HG02763 (cell line): ENCODE data around the gene LRP11.
"Not testable (repeated sequence)": the region's sequence is repeated elsewhere in the genome, so short reads cannot be mapped to it uniquely, and the experiment has no call there.

Experiments used
- ATAC-seq: cut with Tn5 transposase; IDR thresholded peaks from one replicate; pipeline ENCODE4 v1.9.1; 2021; ENCODE audit warnings: mild to moderate bottlenecking, moderate library complexity; ENCODE audit not compliant: unreplicated experiment

Gene LRP11

DNA sequence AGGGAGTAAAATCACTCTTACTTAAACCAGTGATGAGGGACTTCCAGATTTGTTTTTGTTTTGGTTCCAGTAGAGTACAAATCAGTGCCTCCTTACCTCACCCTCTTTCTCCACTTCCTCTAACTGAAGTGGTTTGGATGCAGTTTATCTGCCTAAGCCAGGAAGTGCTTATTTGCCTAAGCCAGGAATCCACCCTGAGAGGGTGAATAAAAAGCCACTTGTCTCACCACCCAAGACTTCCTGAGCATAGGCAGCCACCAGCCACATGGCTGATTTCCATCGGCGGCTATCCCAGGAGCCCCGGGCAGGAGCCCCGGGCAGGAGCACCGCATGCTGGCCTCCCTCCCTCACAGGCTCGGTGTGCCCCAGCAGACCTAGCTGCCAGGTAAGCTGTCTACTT is 12.0 kb downstream of the LRP11 start:
- no peak for ATAC-seq

DNA sequence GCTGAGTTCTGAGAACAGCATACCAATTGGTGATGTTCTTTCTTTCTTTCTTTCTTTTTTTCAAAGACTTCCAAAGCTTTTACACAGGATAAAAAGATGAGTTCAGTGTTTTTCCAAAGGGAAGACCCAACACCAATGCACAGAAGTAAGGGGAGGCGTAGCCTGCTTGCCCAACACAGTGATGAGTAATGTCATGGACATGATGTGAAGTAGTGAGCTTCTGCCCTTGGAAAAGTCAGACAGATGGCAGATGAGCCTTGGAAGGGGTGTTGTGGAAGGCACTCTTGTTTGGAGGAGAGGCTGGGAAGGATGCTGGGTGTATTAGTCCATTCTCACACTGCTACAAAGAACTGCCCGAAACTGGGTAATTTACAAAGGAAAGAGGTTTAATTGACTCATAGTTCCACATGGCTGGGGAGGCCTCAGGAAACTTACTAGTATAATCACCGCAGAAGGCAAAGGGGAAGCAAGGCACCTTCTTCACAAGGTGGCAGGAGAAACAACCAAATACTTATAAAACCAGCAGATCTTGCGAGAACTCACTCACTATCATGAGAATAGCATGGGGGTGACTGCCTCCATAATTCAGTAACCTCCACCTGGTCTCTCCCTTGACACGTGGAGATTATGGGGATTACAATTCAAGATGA is 12.6 kb downstream of the LRP11 start:
- no peak for ATAC-seq

DNA sequence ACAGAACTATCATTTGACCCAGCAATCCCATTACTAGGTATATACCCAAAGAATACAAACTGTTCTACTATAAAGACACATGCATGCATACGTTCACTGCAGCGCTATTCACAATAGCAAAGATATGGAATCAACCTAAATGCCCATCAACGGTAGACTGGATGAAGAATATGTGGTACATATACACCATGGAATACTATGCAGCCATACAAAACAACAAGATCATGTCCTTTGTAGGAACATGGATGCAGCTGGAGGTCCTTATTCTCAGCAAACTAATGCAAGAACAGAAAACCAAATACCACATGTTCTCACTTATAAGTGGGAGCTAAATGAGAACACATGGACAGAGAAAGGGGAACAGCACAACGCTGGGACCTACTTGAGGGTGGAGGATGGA is 15.8 kb downstream of the LRP11 start:
- not testable (repeated sequence) for ATAC-seq

DNA sequence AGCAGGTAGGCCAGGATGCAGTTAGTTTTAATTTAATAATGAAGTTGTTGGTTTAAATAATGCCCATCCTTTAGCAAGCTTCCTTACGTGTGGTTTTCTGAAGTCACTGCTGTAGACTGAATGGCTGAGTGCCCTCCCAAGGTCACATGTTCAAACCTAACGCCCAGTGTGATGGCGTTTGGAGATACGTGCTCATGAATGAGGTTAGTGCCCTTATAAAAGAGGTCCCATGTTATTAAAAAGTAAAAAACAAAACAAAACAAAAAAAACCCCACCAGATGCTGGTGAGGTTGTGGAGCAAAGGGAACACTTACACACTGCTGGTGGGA is 16.3 kb downstream of the LRP11 start:
- ATAC-seq, result no peak

DNA sequence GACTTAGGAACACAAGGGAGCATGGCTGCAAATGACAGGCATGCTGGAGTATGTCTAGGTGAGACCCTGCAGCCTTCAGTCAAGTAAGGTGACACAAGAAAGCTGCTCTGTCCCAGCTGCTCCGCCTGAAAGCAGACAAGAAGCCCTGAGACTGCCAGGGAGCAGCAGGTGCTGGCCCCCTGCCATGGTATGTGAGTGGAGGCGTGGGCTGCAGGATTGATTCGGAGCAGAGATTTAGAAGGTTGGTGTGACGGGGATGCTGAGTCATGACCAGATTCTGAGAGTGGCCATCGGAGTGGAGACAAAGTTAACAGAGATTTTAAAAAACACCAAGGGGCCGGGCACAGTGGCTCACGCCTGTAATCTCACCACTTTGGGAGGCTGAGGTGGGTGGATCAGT is 17.8 kb downstream of the LRP11 start:
- no peak for ATAC-seq

DNA sequence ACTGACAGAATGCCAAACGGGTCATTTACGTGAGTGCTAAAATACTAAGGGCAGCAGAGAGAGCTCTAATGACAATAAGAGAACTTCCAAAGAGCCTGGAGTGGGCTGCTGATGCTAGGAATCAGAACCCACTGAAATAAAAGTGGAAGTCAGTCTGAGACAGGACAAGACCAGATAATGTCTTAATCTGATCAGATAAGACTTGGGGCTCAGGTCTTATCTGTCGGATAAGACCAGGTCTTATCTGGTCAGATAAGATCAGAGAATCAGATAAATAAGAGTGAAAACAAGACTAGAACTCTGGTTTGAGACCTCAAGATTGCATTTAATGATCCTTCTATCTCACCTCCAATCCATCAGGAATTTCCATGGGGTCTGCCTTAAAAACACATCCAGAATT is 18.6 kb downstream of the LRP11 start:
- ATAC-seq, result no peak

DNA sequence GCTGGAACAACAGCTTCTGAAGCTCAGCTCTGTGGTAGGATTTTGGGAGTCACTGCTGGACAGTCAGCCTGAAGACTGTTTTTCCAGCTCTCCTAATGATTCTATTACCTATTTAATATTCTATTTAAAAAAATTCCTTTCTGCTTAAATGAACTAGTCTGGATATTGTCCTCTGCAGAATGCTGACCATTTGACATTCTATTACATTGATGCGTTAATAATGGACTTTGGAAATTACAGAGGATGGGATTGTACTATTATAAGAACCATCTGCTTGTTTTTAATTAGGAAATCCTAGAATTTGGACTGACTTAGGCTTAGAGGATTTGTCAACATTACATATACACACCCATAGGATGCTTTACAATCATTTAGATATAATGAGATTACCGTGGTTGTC is 19.7 kb downstream of the LRP11 start:
- ATAC-seq, result no peak

DNA sequence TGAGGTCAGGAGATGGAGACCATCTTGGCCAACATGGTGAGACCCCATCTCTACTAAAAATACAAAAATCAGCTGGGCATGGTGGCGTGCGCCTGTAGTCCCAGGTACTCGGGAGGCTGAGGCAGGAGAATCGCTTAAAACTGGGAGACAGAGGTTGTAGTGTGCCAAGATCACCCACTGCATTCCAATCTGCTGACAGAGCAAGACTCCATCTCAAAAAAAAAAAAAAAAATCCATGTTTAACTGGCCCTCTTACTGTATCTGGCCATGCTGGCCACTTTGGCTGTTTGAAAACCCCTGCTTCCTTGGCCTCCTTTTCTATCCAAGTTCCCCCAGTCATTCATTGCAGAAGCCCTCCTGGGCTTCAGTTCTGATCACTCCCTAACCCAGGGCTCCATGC is 20.1 kb downstream of the LRP11 start:
- ATAC-seq, result not testable (repeated sequence)

DNA sequence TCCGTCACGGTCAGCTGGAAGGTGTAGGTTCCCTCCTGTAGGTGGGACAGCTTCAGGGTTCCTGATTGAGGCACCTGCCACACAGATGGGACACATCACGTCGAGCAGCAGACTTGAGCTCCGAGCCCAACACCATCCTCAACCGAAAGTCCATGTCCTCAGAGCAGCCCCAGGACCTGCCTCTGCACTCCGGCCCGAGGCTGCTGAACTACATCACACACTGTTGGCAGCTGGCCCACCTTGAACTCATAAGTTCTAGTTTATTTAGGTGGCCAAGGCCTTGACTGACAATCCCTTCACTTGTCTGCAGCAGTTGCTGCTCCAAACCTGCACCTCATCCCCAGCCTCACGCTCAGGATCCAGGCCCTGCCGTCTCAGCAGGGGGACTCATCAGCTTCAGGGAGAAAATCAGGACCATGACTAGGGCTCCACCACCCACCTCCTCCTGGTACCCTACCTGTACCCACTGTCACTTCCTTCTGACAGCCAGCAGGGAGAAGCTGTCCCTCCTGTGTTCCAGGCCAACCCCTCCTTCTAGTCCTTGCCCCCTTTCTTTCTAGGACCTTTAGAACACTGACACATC is 21.0 kb downstream of the LRP11 start:
- ATAC-seq, result no peak

DNA sequence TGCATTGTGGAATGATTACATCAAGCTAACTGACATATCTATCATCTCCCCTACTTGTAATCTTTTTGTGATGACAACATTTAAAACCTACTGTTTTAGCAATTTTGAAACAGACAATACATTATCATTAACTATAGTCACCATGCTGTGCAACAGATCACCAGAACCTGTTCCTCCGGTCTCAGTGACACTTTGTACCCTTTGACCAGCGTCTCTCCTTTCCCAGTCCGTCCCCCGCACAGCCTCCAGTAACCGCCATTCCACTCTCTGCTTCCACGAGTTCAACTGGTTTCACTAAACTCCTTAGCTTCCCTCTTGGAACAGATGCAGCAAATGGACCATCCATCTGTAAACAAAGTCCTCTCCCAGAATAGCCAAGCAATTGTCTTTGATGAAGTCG is 21.8 kb downstream of the LRP11 start:
- ATAC-seq, result no peak

DNA sequence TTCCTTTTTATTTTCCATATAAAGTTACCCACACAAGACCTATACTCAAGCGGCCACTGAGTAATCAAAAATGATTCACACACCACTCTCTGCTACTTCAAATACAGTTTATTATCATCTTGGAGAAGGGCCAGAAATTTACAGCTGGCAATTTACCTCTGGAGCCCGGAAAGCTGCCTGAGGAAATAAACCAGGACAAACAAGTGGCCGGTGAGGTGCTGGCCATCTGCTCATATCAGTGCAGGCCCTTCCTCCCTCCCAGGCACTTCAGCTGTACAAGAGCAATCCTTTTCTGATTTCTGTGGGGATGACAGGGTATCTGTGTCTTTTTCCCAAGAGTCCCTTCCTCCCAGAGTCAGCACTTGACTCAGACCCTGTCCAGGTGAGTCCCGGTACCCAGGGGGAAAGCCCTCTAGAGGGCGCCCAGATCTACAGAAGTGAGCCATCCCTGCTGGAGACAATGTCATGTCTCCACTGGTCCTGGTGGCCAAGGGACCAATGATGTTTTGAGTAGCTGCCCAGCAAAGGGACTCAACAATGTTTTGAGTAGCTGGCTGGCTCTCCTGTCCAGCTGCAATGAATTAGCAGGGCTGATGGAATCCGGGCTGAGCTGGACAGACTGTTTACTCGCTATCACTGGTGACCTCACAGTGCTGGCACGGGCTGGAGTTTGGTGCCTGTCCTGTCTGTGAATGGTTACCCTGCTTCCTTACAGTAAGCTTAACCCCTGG is 23.6 kb downstream of the LRP11 start:
- ATAC-seq, result no peak

DNA sequence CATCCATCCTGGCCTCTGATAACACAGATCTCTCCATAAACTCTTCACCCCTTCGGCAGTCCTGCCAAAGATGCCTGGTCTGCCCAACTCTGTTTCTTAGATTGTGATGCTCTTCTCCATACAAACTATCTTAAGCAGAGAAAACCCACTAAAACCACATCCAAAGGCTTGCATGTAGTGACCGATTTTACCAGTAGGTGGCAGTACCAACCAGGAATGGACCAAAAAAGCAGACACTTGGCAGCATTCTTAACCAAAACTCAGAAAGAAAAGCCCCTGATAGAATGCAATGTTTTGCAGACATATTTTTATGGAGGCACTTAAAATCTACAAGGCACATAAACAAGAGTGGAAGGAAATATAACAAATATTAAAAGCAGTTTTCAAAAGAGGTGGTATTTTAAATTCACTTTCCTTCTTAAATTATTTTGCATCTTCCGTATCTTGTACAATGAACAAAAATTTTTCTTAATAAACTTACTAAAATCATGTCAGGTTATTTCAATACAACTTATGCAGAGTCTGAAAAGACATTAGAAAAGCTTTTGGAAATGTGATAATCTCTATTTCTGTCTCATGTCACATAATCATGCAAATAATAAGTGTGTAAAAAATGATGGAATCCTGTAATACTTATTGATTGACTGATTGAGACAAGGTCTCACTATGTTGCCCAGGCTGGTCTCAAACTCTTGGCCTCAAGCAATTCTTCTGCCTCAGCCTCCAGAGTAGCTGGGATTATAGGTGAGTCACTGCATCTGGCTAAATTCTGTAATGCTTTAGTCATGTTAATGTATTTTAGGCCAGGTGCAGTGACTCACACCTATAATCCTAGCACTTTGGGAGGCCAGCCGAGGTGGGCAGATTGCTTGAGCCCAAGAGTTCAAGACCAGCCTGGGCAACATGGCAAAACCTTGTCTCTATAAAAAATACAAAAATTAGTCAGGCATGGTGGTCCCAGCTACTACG is 29.4 kb downstream of the LRP11 start:
- ATAC-seq, result no peak

DNA sequence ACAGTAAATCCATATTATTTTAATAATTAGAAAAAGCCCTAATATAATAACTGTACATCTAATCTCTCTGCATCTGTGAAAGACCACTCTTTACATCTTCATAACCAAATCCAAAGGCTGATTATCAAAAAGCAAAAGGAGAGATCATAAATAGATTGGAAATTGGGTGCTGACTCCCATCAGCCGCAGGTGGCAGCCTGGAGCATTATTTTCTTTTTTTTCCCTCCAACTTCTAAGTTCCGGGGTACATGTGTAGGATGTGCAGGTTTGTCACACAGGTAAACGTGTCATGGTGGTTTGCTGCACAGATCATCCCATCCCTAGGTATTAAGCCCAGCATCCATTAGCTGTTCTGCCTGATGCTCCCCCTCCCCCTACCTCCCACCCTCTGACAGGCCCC is 30.5 kb downstream of the LRP11 start:
- ATAC-seq, result no peak

DNA sequence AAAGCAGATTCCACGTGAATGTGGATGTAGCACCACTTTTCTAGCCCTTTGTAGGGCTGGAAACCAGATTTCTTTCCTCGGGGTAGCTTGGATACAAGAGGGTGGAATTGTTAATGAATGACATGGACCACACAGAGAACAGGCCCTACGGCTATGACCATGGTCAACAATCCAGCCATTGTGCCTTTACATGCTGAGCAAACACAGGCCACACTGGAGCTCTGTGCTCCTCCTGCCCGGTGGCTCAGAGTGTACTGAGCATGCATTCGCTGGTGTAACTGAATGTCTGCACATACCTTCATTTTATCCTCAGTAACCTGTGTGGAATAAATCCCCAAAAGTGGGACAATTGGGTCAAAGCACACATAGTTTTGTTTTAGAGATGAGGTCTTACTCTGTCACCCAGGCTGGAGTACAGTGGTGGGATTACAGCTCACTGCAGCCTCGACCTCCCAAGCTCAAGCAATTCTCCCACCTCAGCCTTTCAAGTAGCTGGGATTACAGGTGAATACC is 32.8 kb downstream of the LRP11 start:
- ATAC-seq, result no peak

DNA sequence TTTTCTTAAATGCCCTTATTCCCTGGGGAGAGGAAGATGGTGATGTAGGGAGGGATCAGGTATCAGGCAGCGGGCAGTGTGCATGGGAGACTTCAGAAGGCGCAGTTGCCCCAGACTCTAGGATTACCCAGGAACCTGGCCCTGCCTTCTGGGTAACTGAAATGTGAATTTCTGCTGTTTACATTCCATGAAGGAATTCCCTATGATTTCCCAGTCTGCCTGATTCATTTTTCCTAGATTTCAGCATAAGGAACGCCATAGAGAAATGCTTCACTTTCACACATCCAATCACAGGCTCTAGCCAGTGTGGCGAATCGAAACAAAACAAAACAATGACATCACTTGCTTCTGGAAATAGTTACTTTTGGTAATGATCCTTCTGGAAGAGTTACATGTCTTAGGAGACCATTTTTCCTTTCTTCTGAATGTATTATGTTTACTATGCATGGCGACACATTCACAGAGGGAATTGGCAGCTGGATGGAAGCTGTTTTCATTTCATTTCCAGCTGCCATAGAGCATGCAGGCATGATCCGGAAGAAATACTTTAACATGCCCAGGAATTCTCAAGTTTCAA is 33.3 kb downstream of the LRP11 start:
- ATAC-seq, result no peak

DNA sequence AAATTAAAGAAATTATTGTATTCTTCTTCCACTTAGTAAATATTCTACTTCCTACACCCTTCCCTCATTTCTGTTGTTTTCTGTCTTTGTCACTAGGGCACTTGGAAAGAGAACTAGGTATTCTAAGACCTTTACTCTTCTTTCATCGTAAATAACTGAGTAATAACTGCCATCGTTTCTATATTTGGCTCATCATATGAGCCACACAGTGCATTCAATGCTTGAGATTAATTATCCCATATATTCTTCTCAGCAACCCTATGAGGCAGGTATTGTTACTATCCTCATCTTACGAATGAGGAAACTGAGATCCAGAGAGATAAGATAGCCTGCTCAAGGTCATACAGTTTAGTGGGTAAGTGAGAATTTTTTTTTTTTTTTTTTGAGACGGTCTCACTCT is 38.9 kb downstream of the LRP11 start:
- ATAC-seq, result no peak

DNA sequence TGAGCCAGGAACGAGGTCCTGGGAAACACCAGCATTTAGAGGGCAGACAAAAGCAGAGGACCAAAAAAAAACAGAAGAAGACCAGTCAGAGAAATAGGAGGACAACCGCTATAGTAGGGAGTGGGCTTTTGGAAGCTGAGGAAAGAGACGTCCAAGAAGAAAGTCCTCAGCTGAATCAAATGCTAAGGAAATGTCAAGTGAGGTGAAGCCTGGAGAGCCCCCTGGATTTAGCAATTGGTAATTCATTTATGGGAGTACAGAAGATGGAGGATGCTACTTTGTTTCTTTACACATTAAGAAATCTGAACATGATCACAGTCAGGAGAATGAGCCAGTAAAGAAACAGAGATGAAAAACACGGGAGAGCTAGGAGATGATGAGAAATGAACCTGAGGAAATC is 41.1 kb downstream of the LRP11 start:
- ATAC-seq, result no peak

DNA sequence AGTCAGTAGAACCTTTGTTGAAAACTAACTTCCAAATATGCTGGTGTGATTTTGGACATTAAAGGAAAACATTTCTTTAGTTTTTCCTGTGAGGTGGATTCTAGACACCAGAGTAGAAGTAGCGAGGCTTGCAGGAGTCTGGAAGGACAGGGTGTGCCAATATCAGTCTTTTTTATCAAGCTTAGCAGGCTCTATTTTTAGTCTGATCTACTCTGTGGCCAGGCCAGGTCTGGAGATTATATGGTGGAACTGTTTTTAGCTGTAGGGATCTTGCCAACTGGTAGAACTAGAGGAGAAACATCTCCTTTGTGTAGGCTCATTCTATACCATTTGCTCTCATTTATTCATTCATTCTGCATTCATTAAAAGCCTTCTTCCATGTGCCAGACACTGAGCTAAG is 42.7 kb downstream of the LRP11 start:
- no peak for ATAC-seq

DNA sequence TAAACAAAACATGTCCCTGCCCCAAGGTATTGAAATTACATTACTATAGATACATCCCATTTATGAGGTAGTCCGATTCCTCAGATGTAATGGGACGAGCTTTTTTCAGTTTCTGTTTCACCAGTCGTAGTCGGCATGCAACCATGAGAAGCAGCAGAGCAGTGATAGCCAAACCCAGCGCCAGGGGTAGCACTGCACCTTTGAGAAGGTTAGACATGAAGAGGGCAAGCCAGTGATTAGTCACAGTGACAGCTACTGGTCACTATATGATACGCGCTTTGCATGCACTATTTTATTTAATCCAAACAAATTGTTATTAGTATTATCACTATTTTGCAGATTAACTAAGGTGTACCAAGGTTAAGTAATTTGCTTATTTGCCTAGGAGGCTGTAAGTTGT is 43.7 kb downstream of the LRP11 start:
- ATAC-seq, result no peak

DNA sequence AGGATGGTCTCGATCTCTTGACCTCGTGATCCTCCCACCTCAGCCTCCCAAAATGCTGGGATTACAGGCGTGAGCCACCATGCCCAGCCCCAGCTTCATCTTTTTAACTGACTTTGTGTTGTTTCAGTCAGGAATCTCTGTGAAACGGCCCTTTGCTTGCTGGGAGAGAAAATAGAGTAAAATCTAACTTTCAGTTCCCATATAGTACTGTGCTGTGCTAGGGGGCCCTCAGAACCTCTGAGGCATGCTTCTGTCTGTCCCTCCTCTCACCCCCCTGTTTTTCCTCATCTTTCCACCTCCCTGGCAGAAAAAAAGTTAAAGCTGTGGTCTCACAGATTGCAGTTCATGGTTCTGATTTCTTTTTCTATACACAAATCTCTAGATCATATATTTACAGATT is 48.4 kb downstream of the LRP11 start:
- ATAC-seq, result no peak

DNA sequence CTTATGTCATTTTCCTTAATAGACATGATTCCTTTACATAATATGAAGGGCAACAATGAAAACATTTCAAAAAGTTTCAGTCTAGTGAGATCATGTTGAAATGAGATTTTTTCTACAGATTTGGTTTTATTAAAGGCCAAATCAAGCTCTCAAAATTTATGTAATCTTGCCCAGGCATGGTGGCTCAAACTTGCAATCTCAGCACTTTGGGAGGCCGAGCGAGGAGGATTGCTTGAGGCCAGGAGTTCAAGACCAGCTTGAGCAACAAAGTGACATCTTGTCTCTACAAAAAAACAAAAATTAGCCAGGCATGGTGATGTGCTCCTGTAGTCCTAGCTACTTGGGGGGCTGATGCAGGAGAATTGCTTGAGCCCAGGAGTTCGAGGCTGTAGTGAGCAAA is 50.8 kb downstream of the LRP11 start:
- ATAC-seq, result no peak
